SH-SY5Y (cell line): ENCODE measurements around the gene TRIM2.

Experiments used
- GATA2 ChIP-seq: IDR thresholded peaks from 2 replicates; pipeline ENCODE4 v1.6.1; 2011; ENCODE audit warnings: mild to moderate bottlenecking, low read depth, low read length
- GATA3 ChIP-seq: IDR thresholded peaks from 2 replicates; pipeline ENCODE4 v1.6.1; 2011; ENCODE audit warnings: low read depth, mild to moderate bottlenecking, low read length, moderate library complexity

- TF ChIP-seq GATA2 = no peak
- no peak for TF ChIP-seq GATA3
Observed at GRCh38 chr4:153239409-153239808, 35.2 kb downstream of the TRIM2 start.
